Ishikawa (cell line): ENCODE measurements around the gene PRKCH.

Experiments
- CEBPB ChIP-seq: IDR thresholded peaks from 2 replicates; pipeline ENCODE4 v1.6.1; 2012
- CREB1 ChIP-seq: IDR thresholded peaks from 2 replicates; pipeline ENCODE4 v1.6.1; 2012; ENCODE audit warnings: low read depth
- EGR1 ChIP-seq: IDR thresholded peaks from 2 replicates; pipeline ENCODE4 v1.6.1; 2012
- EP300 ChIP-seq: IDR thresholded peaks from 2 replicates; pipeline ENCODE4 v1.6.1; 2012; ENCODE audit warnings: borderline replicate concordance
- FOXM1 ChIP-seq: IDR thresholded peaks from 2 replicates; pipeline ENCODE4 v1.6.1; 2012; ENCODE audit warnings: low read depth, borderline replicate concordance
- NFIC ChIP-seq: IDR thresholded peaks from 2 replicates; pipeline ENCODE4 v1.6.1; 2012
- RAD21 ChIP-seq: IDR thresholded peaks from 2 replicates; pipeline ENCODE4 v1.6.1; 2012; ENCODE audit warnings: low read depth
- TAF1 ChIP-seq: IDR thresholded peaks from 2 replicates; pipeline ENCODE4 v1.6.1; 2012; ENCODE audit warnings: low read depth, mild to moderate bottlenecking
- TCF12 ChIP-seq: IDR thresholded peaks from 2 replicates; pipeline ENCODE4 v1.6.1; 2012; ENCODE audit warnings: low read depth
- TEAD4 ChIP-seq: IDR thresholded peaks from 2 replicates; pipeline ENCODE4 v1.6.1; 2012
- YY1 ChIP-seq: IDR thresholded peaks from 2 replicates; pipeline ENCODE4 v1.6.1; 2012; ENCODE audit warnings: low read depth
- ZBTB7A ChIP-seq: IDR thresholded peaks from 2 replicates; pipeline ENCODE4 v1.6.1; 2012; ENCODE audit warnings: low read depth
- TF ChIP-seq, protein P1 (sequence below): IDR thresholded peaks from 2 replicates; pipeline ENCODE4 v1.6.1; 2012; ENCODE audit warnings: low read depth, mild to moderate bottlenecking
- TF ChIP-seq, protein P2 (sequence below): IDR thresholded peaks from 2 replicates; pipeline ENCODE4 v1.6.1; 2012
- TF ChIP-seq, protein P3 (sequence below): IDR thresholded peaks from 2 replicates; pipeline ENCODE4 v1.6.1; 2012

Gene PRKCH

DNA sequence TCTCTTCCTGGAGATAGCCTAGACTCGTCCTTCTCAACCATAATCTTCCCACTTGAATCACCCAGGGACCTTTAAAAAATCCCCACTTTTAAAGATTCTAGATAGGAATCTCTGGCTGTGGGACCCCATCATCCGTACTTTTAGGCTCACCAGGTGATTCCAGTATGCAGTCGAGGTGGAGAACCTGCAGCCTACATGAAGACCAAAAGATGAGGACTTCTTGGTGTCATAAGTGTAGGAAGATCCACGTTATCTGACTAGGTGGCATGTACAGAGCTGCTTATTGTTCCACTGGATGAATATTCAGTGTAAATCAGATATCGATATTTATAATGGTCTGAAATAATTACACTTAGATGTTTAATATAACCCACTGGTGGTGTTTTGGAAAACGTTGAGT is 2.6 kb downstream of the PRKCH start:
- TF ChIP-seq TAF1, result no peak
- TF ChIP-seq, protein P1, sequence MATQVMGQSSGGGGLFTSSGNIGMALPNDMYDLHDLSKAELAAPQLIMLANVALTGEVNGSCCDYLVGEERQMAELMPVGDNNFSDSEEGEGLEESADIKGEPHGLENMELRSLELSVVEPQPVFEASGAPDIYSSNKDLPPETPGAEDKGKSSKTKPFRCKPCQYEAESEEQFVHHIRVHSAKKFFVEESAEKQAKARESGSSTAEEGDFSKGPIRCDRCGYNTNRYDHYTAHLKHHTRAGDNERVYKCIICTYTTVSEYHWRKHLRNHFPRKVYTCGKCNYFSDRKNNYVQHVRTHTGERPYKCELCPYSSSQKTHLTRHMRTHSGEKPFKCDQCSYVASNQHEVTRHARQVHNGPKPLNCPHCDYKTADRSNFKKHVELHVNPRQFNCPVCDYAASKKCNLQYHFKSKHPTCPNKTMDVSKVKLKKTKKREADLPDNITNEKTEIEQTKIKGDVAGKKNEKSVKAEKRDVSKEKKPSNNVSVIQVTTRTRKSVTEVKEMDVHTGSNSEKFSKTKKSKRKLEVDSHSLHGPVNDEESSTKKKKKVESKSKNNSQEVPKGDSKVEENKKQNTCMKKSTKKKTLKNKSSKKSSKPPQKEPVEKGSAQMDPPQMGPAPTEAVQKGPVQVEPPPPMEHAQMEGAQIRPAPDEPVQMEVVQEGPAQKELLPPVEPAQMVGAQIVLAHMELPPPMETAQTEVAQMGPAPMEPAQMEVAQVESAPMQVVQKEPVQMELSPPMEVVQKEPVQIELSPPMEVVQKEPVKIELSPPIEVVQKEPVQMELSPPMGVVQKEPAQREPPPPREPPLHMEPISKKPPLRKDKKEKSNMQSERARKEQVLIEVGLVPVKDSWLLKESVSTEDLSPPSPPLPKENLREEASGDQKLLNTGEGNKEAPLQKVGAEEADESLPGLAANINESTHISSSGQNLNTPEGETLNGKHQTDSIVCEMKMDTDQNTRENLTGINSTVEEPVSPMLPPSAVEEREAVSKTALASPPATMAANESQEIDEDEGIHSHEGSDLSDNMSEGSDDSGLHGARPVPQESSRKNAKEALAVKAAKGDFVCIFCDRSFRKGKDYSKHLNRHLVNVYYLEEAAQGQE, result no peak
- TF ChIP-seq YY1, result no peak
- no peak for TF ChIP-seq EP300
- no peak for TF ChIP-seq RAD21
- no peak for TF ChIP-seq ZBTB7A
- TF ChIP-seq, protein P2, sequence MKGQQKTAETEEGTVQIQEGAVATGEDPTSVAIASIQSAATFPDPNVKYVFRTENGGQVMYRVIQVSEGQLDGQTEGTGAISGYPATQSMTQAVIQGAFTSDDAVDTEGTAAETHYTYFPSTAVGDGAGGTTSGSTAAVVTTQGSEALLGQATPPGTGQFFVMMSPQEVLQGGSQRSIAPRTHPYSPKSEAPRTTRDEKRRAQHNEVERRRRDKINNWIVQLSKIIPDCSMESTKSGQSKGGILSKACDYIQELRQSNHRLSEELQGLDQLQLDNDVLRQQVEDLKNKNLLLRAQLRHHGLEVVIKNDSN, result no peak
- TF ChIP-seq FOXM1, result no peak
- TF ChIP-seq EGR1, result no peak
- TF ChIP-seq, protein P3, sequence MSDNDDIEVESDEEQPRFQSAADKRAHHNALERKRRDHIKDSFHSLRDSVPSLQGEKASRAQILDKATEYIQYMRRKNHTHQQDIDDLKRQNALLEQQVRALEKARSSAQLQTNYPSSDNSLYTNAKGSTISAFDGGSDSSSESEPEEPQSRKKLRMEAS, result no peak

GRCh38 chr14:61325166-61325565 is 3.8 kb downstream of the PRKCH start:
- TF ChIP-seq CEBPB (no peak), TCF12 (no peak), EP300 (no peak), YY1 (no peak), TEAD4 (no peak), EGR1 (no peak), CREB1 (no peak), RAD21 (no peak), NFIC (no peak), ZBTB7A (no peak), FOXM1 (no peak), TAF1 (no peak)
- TF ChIP-seq, protein P3, result no peak
- TF ChIP-seq, protein P1, result no peak
- TF ChIP-seq, protein P2, result no peak

DNA sequence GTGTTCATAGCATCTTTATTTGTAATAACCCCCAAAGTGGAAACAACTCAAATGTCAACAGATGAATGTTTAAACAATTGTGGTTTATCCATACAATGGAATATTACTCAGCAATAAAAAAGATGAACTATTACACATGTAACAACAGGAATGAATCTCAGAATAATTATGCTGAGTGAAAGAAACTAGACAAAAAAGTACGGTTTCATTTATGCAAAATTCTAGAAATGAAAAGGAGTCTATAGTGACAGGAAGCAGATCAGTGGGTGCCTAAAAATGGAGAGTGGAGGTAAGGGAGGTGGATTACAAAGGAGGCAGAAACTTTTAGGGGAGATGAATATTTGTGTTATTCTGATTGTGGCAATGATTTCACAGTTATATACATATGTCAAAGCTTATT is 4.8 kb downstream of the PRKCH start:
- no peak for TF ChIP-seq YY1
- TF ChIP-seq EP300, result no peak
- TF ChIP-seq, protein P2, result no peak
- TF ChIP-seq CREB1, result no peak
- TF ChIP-seq, protein P3, result no peak
- no peak for TF ChIP-seq EGR1
- TF ChIP-seq FOXM1, result no peak
- no peak for TF ChIP-seq TAF1
- no peak for TF ChIP-seq NFIC
- TF ChIP-seq, protein P1, result no peak
- no peak for TF ChIP-seq CEBPB
- TF ChIP-seq RAD21, result no peak
- TF ChIP-seq ZBTB7A, result no peak
- no peak for TF ChIP-seq TCF12
- no peak for TF ChIP-seq TEAD4

DNA sequence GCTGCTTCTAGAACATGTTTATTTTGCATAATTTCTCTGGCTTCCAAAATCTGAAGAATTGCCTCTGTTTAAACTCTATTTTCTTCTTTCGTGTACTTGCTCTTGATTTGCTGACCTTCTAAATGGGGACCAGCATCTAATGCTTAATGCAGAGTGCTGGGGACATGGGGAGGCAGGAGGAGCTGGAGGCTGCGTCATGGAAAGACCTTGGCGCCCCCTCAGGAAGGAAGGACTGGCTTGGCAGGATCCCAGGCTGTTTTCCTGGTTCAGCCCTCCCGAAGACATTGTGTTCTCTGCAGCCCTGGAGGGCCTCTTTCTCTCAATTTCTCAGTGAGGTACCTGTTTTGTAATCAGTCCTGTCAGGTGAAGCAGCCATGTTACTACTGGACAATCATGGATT is 5.5 kb downstream of the PRKCH start:
- TF ChIP-seq CREB1 (no peak), NFIC (0 out of 2 replicates have a peak, but pooled peaks have one; percentile 19), TAF1 (no peak)
